NCI-H187 (cell line): ENCODE measurements around the gene HEPN1.
A peak's percentile ranks its signal among the peaks of the same experiment; 100 is the strongest.
"Not testable (repeated sequence)": the region's sequence is repeated elsewhere in the genome, so short reads cannot be mapped to it uniquely, and the experiment has no call there.

ENCODE experiments used
- DNase-seq, 2 experiments: peaks; one replicate each; lab custom pipeline; 2025; lab: John Stamatoyannopoulos, UW

The HEPN1 gene

DNA sequence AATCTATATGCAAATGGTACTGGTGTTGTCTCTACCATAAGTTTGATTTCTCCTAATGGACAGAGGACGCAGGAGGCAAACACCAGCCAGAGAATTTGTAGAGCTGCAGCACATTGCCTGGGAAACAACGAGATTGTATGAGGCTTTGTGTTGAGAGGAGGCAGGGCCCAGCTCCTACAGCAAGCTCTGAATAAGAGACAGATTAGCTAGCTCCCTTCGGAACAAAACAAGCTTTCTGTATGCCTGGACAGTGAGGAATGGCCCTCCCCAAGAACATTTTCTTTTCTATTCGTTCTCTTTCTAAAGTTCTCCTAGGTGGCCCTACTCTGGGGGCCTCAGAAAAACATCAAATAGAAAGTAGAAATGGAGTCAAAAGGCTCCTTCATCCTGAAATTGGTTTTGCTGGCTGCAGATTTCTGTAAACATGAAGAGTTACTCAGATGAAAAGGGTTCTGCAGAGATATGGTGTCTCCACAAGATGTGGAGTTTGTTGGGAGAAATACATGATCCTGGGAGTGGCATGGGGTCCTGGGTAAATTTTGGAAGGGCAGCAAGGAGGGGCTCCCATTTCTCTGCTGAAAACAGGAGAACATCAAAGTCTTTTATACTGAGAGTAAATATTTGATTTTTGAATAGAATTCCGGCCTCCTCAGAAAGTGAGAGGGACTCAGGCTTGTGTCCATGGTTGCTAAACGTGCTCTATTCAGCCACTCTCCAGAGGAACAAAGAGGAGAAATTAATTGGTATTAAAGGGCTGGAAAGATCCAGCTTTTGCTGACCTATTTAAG, 23.6 kb downstream of the HEPN1 start:
- no peak for DNase-seq

GRCh38 chr11:124943254-124943616, 24.2 kb downstream of the HEPN1 start:
- DNase-seq = no peak

GRCh38 chr11:124943741-124944140, 24.7 kb downstream of the HEPN1 start:
- DNase-seq = no peak

- DNase-seq = no peak
Observed at GRCh38 chr11:124944565-124944964, 25.5 kb downstream of the HEPN1 start.

DNA sequence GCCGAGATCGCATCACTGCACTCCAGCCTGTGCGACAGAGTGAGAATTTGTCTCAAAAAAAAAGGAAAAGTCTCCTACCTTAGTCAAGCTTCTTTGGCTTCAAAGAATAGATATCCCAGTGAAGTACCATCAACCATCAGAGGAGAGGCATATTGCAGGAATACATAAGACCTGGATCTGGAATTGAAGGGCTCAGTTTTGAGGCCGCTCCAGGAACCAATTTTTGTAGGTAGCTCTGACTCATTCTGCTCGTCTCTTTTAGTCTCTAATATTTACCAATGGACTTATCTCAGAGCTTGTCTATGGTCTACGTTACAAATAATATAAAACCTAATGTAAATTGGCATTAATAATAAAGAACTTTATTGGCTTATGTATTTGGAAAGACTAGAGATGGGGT, 26.8 kb downstream of the HEPN1 start:
- no peak for DNase-seq

DNA sequence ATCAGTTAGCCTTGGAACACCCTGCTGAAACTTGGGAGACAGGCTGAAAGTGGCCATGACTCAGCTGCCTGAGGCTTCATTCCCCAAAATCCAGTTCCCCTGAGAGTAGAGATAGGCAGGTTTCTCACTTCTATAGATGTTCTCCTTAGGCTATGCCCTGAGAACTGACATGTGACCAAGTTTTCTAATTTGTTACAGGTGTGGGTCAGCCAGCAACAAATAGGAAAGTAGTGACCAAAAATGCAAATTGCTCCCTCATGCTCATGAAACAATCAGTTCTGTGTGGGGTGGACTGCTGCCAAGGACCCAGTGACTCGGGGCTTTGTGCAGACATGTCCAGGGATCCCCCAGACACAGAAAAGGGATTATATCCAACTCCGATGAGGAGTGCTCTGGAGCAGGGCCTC, 27.7 kb downstream of the HEPN1 start:
- no peak for DNase-seq

DNA sequence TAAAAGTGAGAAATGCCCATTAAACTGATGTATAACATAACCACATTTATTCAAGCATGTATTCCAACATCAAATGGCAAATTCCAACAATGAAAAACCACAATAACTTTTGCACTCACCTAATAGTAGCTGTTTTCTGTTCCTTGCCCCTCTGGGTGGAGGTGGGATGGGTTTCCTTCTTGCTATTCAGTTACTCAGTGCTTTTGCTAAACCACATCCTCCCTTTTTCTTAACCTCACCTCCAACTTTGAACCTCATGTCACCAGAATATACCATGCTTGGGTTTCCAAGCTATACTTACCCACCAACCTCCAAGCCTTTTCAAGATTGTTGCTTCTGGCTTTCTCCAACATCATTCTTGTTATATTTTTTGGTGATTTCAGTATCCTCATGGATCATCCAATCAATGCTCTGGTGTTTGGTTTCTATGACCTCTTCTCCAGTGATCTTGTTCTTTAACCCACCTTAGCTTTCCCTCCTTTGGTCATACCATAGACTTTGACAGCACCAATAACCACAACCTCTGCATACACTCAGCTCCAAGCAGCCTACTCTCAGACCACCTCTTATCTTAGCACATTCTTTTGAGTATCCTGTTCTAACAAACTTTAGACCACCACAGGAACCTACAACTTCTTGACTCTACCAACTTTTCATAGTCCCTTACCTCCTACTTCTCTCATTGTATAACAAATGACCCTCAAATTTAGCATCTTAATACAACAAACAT, 31.7 kb downstream of the HEPN1 start:
- DNase-seq = no peak

DNA sequence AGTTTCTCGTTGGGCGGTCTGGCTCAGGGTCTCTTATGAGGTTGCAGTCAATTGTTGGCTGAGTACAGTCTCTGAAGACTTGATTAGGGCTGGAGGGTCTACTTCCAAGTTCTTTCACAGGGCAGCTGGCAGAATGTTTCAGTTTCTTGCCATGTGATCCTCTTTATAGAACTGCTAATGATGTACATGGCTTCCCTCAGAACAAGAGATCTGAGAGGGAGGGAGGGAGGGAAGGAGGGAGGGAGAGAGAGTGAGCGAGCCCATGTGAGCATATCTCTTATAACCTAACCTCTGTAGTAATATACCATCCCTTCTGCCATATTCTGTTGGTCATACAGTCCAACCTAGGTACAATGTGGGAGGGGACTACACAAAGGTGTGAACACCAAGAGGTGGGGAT, 32.3 kb downstream of the HEPN1 start:
- DNase-seq = no peak

- DNase-seq = peak; percentile 91
Observed at GRCh38 chr11:124953753-124954589, 34.9 kb downstream of the HEPN1 start, which contains the start of gene CCDC15. TSS of gene CCDC15 (plus strand) at chr11:124954202. CDS start at chr11:124954733, 531 bp downstream.

GRCh38 chr11:124954590-124954955, 35.5 kb downstream of the HEPN1 start:
- no peak for DNase-seq

GRCh38 chr11:124955035-124955434, 36.0 kb downstream of the HEPN1 start:
- DNase-seq = no peak

DNA sequence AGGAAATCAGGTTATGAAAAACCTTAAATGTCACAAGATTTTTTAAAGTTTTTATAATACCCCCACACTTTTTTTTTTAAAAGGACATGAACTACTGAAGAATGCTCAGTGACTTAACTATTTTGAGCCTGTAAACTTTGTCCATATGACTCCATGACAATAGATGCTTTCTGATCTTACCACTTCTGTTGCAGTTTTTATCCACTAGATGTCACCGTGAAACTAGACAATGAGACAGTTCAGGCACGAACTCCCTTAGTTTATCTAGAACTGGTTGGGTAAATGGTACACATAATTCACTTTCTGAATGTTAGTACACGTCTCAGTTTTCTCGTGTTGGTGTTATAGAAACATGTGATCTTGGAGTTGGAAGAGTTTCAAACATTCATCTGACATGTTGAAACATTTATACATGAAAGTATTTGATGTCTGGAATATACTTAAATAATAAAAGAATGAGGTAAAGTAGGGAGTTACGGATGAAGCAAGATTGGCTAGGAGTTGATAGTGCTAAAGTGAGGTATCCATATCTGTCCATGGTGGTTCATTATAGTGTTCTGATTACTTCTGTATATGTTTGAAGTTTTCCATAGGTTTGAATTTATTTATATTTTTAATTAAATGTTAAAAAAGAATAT, 43.0 kb downstream of the HEPN1 start:
- no peak for DNase-seq

DNA sequence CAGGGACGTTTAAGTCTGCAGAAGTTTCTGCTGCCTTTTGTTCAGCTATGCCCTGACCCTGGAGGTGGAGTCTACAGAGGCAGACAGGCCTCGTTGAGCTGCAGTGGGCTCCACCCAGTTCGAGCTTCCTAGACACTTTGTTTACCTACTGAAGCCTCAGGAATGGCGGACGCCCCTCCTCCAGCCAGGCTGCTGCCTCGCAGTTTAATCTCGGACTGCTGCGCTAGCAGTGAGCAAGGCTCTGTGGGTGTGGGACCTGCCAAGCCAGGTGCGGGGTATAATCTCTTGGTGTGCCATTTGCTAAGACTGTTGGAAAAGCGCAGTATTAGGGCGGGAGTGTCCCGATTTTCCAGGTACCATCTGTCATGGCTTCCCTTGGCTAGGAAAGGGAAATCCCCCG, 49.1 kb downstream of the HEPN1 start:
- DNase-seq = not testable (repeated sequence)
